ENCODE measurements around the gene ZCWPW1. TPM values are rescaled to one million over a fixed set of nuclear protein-coding genes. Genes with fewer than 3 reads are reported as not detected.
"Not testable (repeated sequence)": the region's sequence is repeated elsewhere in the genome, so short reads cannot be mapped to it uniquely, and the experiment has no call there.

ZCWPW1 gene
- total RNA-seq, 1 donor from 2014 or later = 1.3 TPM

GRCh38 chr7:100356416-100357068 is 72.0 kb downstream of the ZCWPW1 start:
- no peaks in the 10 kb centered on the region for H3K27me3 ChIP-seq (ENCODE audit: control insufficient read depth, insufficient read depth, low read length)
- peaks cover 49% of the 10 kb centered on the region for H3K36me3 ChIP-seq (ENCODE audit: control insufficient read depth, insufficient read depth, low read length)
- no peak overlapping the region for H3K4me3 ChIP-seq (ENCODE audit: low read depth, low read length)
- DNase-seq (ENCODE audit: low read depth) (no peak), FAIRE-seq (no peak)
- TF ChIP-seq CTCF (IDR thresholded peaks at IDR 0.05; ENCODE audit: insufficient read depth, low read length, severe bottlenecking) = no peak

- FAIRE-seq (no peak), DNase-seq (ENCODE audit: low read depth) (no peak)
- peaks cover 53% of the 10 kb centered on the region for H3K36me3 ChIP-seq (ENCODE audit: control insufficient read depth, insufficient read depth, low read length)
- no peak for TF ChIP-seq CTCF (IDR thresholded peaks at IDR 0.05; ENCODE audit: insufficient read depth, low read length, severe bottlenecking)
- H3K27me3 ChIP-seq (ENCODE audit: control insufficient read depth, insufficient read depth, low read length) = no peaks in the 10 kb centered on the region
- H3K4me3 ChIP-seq (ENCODE audit: low read depth, low read length) = no peak overlapping the region
Observed at GRCh38 chr7:100353685-100354330, 74.7 kb downstream of the ZCWPW1 start.

DNA sequence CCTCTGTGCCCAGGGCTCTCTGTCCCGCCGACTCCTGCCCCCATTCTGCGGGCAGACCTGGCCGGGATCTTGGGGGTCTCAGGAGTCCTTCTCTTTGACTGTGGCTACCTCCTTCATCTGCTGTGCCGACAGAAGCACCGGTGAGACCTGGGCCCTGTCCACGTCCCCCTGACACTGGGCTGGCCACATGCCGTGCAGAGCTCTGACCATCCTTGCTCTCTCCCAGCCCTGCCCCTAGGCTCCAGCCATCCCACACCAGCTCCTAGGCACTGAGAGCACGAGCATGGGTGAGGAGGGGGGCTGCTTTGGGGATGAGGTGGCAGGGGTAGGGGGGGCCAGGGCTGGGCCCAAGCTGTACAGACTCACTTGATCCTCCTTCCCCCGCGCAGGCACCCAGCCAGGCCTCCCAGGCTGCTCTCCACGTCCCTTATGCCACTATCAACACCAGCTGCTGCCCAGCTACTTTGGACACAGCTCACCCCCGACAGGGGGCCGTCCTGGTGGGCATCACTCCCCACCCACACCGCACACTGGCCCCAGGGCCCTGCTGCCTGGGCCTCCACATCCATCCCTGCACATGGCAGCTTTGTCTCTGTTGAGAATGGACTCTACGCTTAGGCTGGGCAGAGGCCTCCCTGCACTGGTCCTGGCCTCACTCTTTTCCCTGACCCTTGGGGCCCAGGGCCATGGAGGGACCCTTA is 75.4 kb downstream of the ZCWPW1 start:
- H3K27me3 ChIP-seq (ENCODE audit: control insufficient read depth, insufficient read depth, low read length) = no peaks in the 10 kb centered on the region
- H3K36me3 ChIP-seq (ENCODE audit: control insufficient read depth, insufficient read depth, low read length) = peaks cover 51% of the 10 kb centered on the region
- no peak for DNase-seq (ENCODE audit: low read depth)
- no peak overlapping the region for H3K4me3 ChIP-seq (ENCODE audit: low read depth, low read length)
- no peak for TF ChIP-seq CTCF (IDR thresholded peaks at IDR 0.05; ENCODE audit: insufficient read depth, low read length, severe bottlenecking)
- FAIRE-seq = no peak

- peaks cover 51% of the 10 kb centered on the region for H3K36me3 ChIP-seq (ENCODE audit: control insufficient read depth, insufficient read depth, low read length)
- FAIRE-seq = peak; percentile 28
- H3K4me3 ChIP-seq (ENCODE audit: low read depth, low read length) = not testable (repeated sequence)
Observed at GRCh38 chr7:100352230-100352781, 76.2 kb downstream of the ZCWPW1 start.

GRCh38 chr7:100351657-100352058 is 76.8 kb downstream of the ZCWPW1 start:
- no peaks in the 10 kb centered on the region for H3K27me3 ChIP-seq (ENCODE audit: control insufficient read depth, insufficient read depth, low read length)
- peaks cover 52% of the 10 kb centered on the region for H3K36me3 ChIP-seq (ENCODE audit: control insufficient read depth, insufficient read depth, low read length)
- FAIRE-seq (no peak), DNase-seq (ENCODE audit: low read depth) (no peak)
- no peak for TF ChIP-seq CTCF (IDR thresholded peaks at IDR 0.05; ENCODE audit: insufficient read depth, low read length, severe bottlenecking)
- no peak overlapping the region for H3K4me3 ChIP-seq (ENCODE audit: low read depth, low read length)

More at GRCh38 chr7:100352230-100352781, 76.2 kb downstream of the ZCWPW1 start:
- DNase-seq (ENCODE audit: low read depth); H3K27me3 ChIP-seq (ENCODE audit: control insufficient read depth, insufficient read depth, low read length): not testable (repeated sequence)

Other genes starting within 250 kb of the ZCWPW1 start
- gene PVRIG, start 208.8 kb downstream of the ZCWPW1 start, total RNA-seq = not detected in 2 replicates
- not detected in 2 replicates for gene SPDYE3, start 121.0 kb downstream of the ZCWPW1 start, total RNA-seq
- gene PILRB, start 70.6 kb downstream of the ZCWPW1 start, total RNA-seq = 5.5 and 7.8 TPM in 2 replicates
- gene PILRA, start 55.2 kb downstream of the ZCWPW1 start, total RNA-seq = 0.13 TPM in 1 of 2 replicates, not detected in the other
- 18.7 and 20.7 TPM in 2 replicates for gene MEPCE, start 1.1 kb upstream of the ZCWPW1 start, total RNA-seq
- gene PPP1R35, start 7.8 kb upstream of the ZCWPW1 start, total RNA-seq = 32.8 and 34.2 TPM in 2 replicates
- 0.38 and 0.53 TPM in 2 replicates for gene SPACDR, start 35.6 kb upstream of the ZCWPW1 start, total RNA-seq
- gene TSC22D4, start 50.5 kb upstream of the ZCWPW1 start, total RNA-seq = 7.6 and 12.7 TPM in 2 replicates
- under 0.01 and 0.64 TPM in 2 replicates for gene NYAP1, start 55.2 kb upstream of the ZCWPW1 start, total RNA-seq
- 1.3 and 2.3 TPM in 2 replicates for gene AGFG2, start 110.5 kb upstream of the ZCWPW1 start, total RNA-seq
- gene SAP25, start 145.2 kb upstream of the ZCWPW1 start, total RNA-seq = not detected in 2 replicates
- 3.9 and 8.2 TPM in 2 replicates for gene LRCH4, start 157.4 kb upstream of the ZCWPW1 start, total RNA-seq
- 0.38 and 0.53 TPM in 2 replicates for gene FBXO24, start 157.6 kb upstream of the ZCWPW1 start, total RNA-seq
- 0.38 and 0.53 TPM in 2 replicates for gene PCOLCE, start 173.7 kb upstream of the ZCWPW1 start, total RNA-seq
- gene MOSPD3, start 183.8 kb upstream of the ZCWPW1 start, total RNA-seq = 1.8 and 1.9 TPM in 2 replicates
- gene TFR2, start 212.8 kb upstream of the ZCWPW1 start, total RNA-seq = 0.13 TPM in 1 of 2 replicates, not detected in the other
- not detected in 2 replicates for gene ACTL6B, start 227.7 kb upstream of the ZCWPW1 start, total RNA-seq
- gene GNB2, start 245.0 kb upstream of the ZCWPW1 start, total RNA-seq = 66.1 and 88.7 TPM in 2 replicates